Panc1 (cell line): Measurements from ENCODE around the gene LRRC71. TPM values are rescaled to one million over a fixed set of nuclear protein-coding genes. Genes with fewer than 3 reads are reported as not detected.

Source experiments
- ATAC-seq: fragments of 200-7000 bp; cut with Tn5 transposase; 2 replicates; pipeline ENCODE4 v1.9.1; 2020; ENCODE audit warnings: mild to moderate bottlenecking, moderate library complexity
- BruUV-seq: library from RNA; stranded (reverse); fragments of 400-500 nt; replicated peaks from 2 replicates; lab custom pipeline; 2021; lab: Mats Ljungman, UMichigan
- CTCF ChIA-PET: fragments of 300-600 bp; sonication (Branson Sonifier 250); formaldehyde crosslinking; loops from one replicate; lab custom pipeline; 2022; ENCODE audit warnings: antibody characterized with exemption; lab: Charles Lee
- POLR2A ChIA-PET: fragments of 300-600 bp; sonication (Branson Sonifier 250); formaldehyde crosslinking; loops from one replicate; lab custom pipeline; 2022; ENCODE audit warnings: antibody characterized with exemption; lab: Charles Lee
- DNase-seq: peaks from one replicate; pipeline ENCODE4 v3.0.0-alpha.2; 2010; ENCODE audit warnings: low read depth, low spot score
- H3K27ac ChIP-seq: 2 replicates; pipeline ENCODE4 v1.5.1; 2011; ENCODE audit warnings: mild to moderate bottlenecking, low read length, inconsistent platforms
- H3K27me3 ChIP-seq: fragments of 200-500 bp; sonication (Bioruptor generic); 2 replicates; pipeline ENCODE4 v1.6.0; 2014; ENCODE audit warnings: low read length, inconsistent platforms; ENCODE audit not compliant: control insufficient read depth, insufficient read depth
- H3K36me3 ChIP-seq: fragments of 200-500 bp; sonication (Bioruptor generic); 2 replicates; pipeline ENCODE4 v1.5.1; 2014; ENCODE audit warnings: inconsistent platforms, mild to moderate bottlenecking, low read length, moderate library complexity; ENCODE audit not compliant: control insufficient read depth, insufficient read depth
- H3K4me1 ChIP-seq: 2 replicates; pipeline ENCODE4 v1.5.1; 2011; ENCODE audit warnings: inconsistent platforms, mild to moderate bottlenecking, low read length, moderate library complexity; ENCODE audit not compliant: control insufficient read depth, insufficient read depth
- H3K4me3 ChIP-seq, 2 experiments: 2 replicates each; pipeline ENCODE4 v1.5.1; 2011 to 2012; ENCODE audit warnings: low read depth in 2 of 2, low read length in 2 of 2, mild to moderate bottlenecking in 2 of 2, inconsistent platforms in 1 of 2, moderate library complexity in 1 of 2
- H3K9me3 ChIP-seq: fragments of 200-500 bp; sonication (Bioruptor generic); 2 replicates; pipeline ENCODE4 v1.5.1; 2014; ENCODE audit warnings: low read depth, mild to moderate bottlenecking, inconsistent platforms, low read length, moderate library complexity; ENCODE audit not compliant: control insufficient read depth, insufficient read depth
- POLR2AphosphoS5 ChIP-seq: IDR thresholded peaks from 2 replicates; pipeline ENCODE4 v1.6.1; 2012; ENCODE audit warnings: mild to moderate bottlenecking, low read depth, low read length, moderate library complexity
- SIN3A ChIP-seq: IDR thresholded peaks from 2 replicates; pipeline ENCODE4 v1.6.1; 2012; ENCODE audit warnings: low read depth, mild to moderate bottlenecking, low read length, moderate library complexity, borderline replicate concordance; ENCODE audit not compliant: insufficient read depth
- TCF7L2 ChIP-seq: IDR thresholded peaks from 2 replicates; pipeline ENCODE4 v1.6.1; 2011; ENCODE audit warnings: mild to moderate bottlenecking, low read depth, low read length, inconsistent platforms
- in situ Hi-C: cut with HindIII; loops from 2 replicates; pipeline ENCODE4 v1.10.0; 2016; ENCODE audit warnings: low sequenced_read_pairs, low pct_unique_long_range_greater_than_20kb
- intact Hi-C: fragments of 100-400 bp; cut with micrococcal nuclease; formaldehyde crosslinking; loops from one replicate; pipeline ENCODE4 v1.10.0; 2022; ENCODE audit not compliant: unreplicated experiment
- total RNA-seq: library from RNA; stranded (reverse); gene quantifications from one replicate; pipeline ENCODE4 v1.2.1, GENCODE V29; 2021; ENCODE audit not compliant: unreplicated experiment
- TF ChIP-seq, protein P1 (sequence below): fragments of 450-650 bp; IDR thresholded peaks from 2 replicates; pipeline ENCODE4 v1.5.1; 2017; ENCODE audit warnings: mild to moderate bottlenecking
- TF ChIP-seq, protein P2 (sequence below), 2 experiments: IDR thresholded peaks; 2 replicates each; pipeline ENCODE4 v1.6.1; 2011 to 2012; ENCODE audit warnings: low read depth in 2 of 2, control low read depth in 1 of 2, low read length in 1 of 2, mild to moderate bottlenecking in 1 of 2, moderate library complexity in 1 of 2; ENCODE audit not compliant: insufficient read depth in 1 of 2

The LRRC71 gene
- total RNA-seq, 1 experiment from 2014 or later: 0.77 TPM

DNA sequence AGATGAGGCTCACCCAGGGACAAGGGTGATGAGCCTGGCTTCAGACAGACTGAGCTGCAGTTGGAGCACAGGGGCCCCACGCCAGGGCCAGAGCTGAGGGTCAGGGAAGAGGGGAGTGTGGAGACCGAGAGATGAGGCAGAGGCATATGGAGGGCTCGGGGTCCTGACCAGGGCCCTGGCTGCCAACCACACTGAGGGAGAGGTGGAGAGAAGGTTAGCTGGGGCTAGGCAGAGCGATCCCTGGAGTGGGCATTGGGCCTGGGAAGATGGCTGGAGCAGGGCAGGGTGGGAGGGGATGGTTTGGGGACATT is 18.9 kb upstream of the LRRC71 start:
- no peaks in the 10 kb centered on the region for H3K36me3 ChIP-seq
- CTCF ChIA-PET: no interaction called here
- intact Hi-C loops: no loop called here

DNA sequence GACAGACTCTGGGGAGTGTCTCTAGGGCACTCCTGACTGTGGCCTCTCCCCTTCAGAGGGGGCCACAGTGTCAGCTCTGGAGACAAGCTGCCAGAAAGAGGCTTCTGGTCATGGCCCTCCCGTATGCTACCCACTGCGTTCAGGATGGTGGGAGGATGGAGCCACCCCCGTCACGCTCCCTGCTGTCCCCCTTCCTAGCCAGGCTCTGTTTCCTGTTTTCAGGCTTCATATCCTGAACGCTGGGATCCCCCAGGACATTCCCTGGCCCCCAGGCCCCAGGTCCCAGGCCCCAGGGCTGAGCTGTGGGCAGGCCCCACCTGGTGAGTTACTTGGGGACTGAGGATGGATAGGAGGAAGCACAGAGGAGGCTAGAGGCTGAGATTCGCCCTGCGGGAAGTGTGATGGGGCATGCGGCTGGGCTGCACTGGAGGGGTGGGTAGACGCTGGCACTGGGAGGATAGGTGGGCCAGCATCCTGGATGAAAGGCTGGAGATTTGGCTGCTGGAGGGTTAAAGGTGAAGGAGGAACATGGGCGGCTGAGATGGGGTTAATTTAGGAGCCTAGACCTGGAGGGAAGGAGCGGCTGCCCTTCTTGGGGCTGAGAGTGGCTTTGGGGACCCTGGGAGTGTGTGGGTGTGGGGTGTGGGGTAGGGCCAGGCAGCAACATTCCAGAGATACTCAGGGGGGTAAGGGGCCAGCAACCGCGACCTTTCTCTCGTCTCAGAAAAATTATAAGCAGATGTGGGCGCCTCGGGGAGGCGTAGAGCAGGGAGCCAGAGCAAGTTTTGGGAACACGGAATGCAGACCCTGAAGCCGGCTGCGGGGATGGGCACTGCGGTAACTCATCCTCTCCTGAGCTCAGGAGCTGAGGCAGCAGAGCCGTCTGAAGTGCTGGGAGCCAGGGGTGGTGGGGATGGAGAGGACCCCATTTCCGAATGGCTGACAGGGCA is 18.2 kb upstream of the LRRC71 start:
- CTCF ChIA-PET: no interaction called here
- POLR2A ChIA-PET: no interaction called here

More for the DNA sequence above, 18.9 kb upstream of the LRRC71 start:
- H3K4me1 ChIP-seq: peaks cover 34% of the 10 kb centered on the region
- H3K27ac ChIP-seq: no peak overlapping the region
- no peak for TF ChIP-seq SIN3A
- TF ChIP-seq POLR2AphosphoS5: no peak
- DNase-seq (no peak), ATAC-seq (no peak)
- BruUV-seq: no TSS peak
- H3K27me3 ChIP-seq: no peaks in the 10 kb centered on the region
- no peaks in the 10 kb centered on the region for H3K9me3 ChIP-seq
- in situ Hi-C loops: no loop called here
- H3K4me3 ChIP-seq: no peak overlapping the region
- POLR2A ChIA-PET: no interaction called here

More for the DNA sequence above, 18.2 kb upstream of the LRRC71 start:
- Histone ChIP-seq H3K27me3 (no peaks in the 10 kb centered on the region), H3K36me3 (no peaks in the 10 kb centered on the region), H3K4me3 (no peak overlapping the region), H3K9me3 (no peaks in the 10 kb centered on the region), H3K4me1 (peaks cover 27% of the 10 kb centered on the region), H3K27ac (no peak overlapping the region)
- in situ Hi-C loops: no loop called here
- no peak for TF ChIP-seq SIN3A
- TF ChIP-seq, protein P1, sequence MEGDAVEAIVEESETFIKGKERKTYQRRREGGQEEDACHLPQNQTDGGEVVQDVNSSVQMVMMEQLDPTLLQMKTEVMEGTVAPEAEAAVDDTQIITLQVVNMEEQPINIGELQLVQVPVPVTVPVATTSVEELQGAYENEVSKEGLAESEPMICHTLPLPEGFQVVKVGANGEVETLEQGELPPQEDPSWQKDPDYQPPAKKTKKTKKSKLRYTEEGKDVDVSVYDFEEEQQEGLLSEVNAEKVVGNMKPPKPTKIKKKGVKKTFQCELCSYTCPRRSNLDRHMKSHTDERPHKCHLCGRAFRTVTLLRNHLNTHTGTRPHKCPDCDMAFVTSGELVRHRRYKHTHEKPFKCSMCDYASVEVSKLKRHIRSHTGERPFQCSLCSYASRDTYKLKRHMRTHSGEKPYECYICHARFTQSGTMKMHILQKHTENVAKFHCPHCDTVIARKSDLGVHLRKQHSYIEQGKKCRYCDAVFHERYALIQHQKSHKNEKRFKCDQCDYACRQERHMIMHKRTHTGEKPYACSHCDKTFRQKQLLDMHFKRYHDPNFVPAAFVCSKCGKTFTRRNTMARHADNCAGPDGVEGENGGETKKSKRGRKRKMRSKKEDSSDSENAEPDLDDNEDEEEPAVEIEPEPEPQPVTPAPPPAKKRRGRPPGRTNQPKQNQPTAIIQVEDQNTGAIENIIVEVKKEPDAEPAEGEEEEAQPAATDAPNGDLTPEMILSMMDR: no peak
- TF ChIP-seq, protein P2, sequence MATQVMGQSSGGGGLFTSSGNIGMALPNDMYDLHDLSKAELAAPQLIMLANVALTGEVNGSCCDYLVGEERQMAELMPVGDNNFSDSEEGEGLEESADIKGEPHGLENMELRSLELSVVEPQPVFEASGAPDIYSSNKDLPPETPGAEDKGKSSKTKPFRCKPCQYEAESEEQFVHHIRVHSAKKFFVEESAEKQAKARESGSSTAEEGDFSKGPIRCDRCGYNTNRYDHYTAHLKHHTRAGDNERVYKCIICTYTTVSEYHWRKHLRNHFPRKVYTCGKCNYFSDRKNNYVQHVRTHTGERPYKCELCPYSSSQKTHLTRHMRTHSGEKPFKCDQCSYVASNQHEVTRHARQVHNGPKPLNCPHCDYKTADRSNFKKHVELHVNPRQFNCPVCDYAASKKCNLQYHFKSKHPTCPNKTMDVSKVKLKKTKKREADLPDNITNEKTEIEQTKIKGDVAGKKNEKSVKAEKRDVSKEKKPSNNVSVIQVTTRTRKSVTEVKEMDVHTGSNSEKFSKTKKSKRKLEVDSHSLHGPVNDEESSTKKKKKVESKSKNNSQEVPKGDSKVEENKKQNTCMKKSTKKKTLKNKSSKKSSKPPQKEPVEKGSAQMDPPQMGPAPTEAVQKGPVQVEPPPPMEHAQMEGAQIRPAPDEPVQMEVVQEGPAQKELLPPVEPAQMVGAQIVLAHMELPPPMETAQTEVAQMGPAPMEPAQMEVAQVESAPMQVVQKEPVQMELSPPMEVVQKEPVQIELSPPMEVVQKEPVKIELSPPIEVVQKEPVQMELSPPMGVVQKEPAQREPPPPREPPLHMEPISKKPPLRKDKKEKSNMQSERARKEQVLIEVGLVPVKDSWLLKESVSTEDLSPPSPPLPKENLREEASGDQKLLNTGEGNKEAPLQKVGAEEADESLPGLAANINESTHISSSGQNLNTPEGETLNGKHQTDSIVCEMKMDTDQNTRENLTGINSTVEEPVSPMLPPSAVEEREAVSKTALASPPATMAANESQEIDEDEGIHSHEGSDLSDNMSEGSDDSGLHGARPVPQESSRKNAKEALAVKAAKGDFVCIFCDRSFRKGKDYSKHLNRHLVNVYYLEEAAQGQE (IDR thresholded peaks at IDR 0.05; ENCODE audit: insufficient read depth in 1 of 2, low read depth in 2 of 2, low read length in 1 of 2): no peak
- TF ChIP-seq POLR2AphosphoS5: no peak
- no peak for TF ChIP-seq TCF7L2
- no TSS peak for BruUV-seq
- intact Hi-C loops: no loop called here
- ATAC-seq (no peak), DNase-seq (no peak)
